HG03378 (cell line): ENCODE data around the gene ACADVL.
"Not testable (repeated sequence)": the region's sequence is repeated elsewhere in the genome, so short reads cannot be mapped to it uniquely, and the experiment has no call there.

Experiments
- ATAC-seq: cut with Tn5 transposase; IDR thresholded peaks from one replicate; pipeline ENCODE4 v1.9.1; 2021; ENCODE audit warnings: mild to moderate bottlenecking, moderate library complexity; ENCODE audit not compliant: unreplicated experiment

The ACADVL gene

DNA sequence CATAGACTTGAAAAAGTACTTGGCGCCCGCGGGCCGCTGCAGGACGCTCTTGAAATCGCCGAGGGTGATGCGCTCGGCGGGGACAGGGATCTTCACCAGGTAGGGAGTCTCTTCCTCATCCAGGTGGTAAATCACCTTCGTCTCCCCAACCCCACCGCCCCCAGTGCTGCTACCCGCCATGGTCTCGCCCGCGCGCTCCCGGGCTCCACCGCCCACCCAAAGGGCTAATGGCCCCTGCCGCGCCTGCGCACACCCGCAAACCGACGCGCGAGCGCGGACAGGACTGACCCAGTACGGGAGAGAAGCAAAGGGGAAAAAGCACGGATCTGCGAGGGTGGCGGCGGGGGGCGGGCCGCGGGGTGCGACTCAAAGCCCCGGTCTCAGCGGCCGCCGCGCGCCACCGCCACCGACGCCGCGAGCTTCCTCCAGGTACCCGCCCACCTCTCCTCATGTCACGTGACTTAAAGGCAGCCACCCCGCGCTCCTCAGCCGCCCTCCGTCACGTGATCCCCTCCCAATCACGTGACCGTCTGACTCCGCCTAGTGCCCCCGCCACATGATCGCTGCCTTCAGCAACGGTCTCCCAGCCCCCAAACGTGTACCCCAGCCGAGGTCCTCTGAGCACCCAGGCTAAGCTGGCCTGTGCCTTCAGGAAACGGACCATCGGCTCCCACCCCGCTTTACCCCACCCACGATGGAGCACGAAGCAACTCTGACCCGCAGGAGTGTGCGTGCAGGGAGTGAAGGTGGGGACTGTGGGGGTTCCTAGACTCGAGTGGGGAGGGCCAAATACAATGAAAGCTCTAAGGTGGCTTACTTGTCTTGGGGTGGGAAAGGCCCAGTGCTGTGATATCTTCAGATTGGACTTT, 14.6 kb downstream of the ACADVL start, which contains the start of gene DVL2:
DVL2 (minus strand) TSS at position 435 of the 869 bp plus-strand sequence; CDS start at position 180, 255 bp downstream.
- ATAC-seq, result peak; percentile 54

GRCh38 chr17:7235693-7236665, 16.2 kb downstream of the ACADVL start:
- no peak for ATAC-seq

DNA sequence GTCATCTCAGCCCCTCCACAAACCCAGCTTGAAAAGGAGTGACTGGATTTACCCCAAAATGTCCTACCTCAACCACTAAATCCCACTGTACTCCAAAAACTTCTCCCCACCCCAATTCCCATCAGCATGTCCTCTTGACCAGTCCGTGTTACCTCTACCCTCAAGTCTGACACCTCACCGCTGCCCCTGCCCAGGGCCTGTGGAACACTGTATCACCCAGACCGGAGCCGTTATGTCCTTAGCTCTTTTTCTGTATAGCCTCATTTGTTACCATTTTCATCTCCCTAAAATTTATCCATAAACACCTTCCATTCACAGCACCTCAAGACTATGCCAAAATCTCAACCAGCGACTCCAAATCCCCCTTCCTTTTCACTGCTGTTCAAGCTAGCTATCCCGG, 17.1 kb downstream of the ACADVL start:
- ATAC-seq, result no peak

DNA sequence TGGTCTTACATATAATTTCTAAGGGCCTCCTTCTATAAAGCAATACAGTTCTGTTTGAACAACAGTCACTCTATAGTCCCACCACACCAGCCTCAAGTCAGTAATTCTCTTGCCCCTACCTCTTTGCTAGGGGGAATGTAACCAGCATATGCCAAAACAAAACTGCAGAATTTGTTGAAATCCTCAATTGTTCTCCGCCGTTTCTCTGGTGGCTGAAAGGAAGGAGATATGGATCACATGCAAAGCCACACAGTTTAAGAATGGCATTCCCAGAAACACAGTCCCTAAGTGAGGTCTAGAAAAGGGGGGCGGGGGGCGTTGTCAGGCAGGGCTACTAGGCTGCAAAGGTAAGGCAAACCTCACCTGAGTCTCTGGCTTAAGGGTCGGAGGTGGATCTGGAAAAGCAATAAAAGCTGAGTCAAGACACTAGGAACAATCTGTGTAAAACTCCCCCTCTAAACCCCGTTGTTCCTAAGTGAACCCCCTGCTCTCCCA, 17.6 kb downstream of the ACADVL start:
- no peak for ATAC-seq

DNA sequence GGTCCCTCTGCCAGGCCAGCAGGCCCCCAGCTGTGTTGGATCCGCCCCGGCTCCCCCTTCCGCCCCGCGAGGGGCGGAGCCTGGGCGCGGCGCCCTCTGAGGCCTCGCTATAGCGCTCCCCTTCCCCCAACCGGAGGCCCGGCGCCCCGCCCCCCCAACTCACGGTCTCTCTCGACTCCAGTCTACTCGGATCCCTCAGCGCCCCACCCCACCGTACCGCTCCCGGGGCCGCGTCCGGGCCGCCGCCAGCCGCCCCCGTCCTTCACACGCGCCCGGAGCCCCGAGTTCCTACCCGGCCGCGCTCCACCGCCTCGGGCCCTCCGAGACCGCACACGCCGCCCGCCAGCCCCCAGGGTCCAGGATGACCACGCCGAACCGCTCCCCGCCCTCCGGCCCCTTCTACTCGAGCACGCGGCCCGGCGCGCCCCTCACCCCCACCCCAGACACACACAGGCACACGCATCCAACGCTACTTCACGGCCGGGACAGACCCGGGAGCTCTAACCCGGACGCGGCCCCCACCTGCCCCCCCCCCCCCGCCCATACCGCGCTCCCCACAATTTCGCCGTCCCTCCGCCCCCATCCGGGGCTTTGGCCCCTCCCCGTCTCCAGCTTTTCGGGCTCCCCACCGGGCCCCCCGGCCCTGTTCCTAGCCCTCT, 18.2 kb downstream of the ACADVL start:
- ATAC-seq, result no peak

- ATAC-seq, result no peak
Observed at GRCh38 chr17:7238420-7239090, 18.8 kb downstream of the ACADVL start.

DNA sequence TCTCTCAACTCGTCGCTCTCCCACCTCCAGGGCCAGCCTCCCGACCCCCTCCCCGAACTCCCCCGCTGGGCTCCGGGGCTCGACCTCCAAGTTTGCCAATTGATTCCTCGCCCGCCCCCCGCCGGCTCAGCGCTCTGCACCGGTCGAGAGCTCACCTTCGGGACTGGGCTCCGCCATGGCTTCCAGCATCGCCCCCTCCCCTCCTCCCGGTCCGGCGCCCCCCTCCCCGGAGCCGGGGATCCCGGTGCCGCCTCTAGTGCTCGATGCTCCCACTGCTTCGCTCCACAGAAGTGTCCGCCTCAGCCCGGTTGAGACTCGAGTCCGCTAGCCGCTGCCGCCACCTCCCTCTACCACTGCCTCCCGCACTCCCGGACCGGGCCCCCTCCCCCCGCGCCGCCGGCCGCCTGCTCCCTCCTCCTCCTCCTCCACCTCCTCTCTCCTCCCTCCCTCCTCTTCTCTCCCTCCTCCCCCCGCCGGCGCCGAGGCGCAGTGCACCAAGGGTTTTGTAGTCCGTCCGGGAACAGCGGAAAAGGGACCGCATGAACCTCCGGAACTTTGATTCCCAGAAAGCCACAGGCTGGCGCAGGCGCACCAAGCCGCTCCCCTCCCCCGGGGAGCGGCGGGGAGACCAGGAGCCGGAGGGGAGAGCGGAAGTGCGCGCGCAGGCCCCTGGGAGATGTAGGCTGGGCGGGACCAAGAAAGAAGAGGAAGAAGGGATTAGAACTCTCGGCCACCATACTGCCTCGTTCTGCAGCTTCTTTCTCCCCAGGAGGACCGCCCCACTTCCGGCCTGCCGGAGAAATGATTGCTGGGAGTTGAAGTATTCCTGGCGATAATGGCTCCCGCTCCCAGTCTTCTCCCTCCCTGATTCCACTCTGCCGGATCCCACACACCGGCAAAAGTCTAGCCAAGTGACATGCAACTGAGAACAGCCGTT, 19.6 kb downstream of the ACADVL start, which contains the start of gene PHF23:
PHF23 (minus strand) TSS at position 367 of the 937 bp plus-strand sequence; CDS start at position 189, 178 bp downstream.
- ATAC-seq, result peak; percentile 42

DNA sequence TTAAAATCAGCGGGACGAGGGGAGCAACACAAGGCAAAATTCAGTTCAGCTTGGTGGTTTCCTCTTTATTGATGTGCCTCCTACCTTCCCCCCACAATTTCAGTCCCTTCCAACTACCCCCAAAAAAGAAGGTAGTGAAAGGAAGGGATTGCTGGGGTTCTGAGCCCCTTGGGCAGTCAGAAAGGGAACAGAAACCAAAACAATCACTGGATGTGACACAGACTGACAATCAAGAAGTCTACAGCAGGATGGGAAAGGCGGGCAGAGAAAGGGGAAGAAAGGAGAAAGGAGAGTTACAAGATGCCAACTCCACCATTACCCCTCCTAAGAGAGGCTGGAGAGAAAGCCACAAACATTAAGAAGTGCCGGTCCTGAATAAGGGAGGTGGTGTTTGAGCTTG, 20.6 kb downstream of the ACADVL start:
- no peak for ATAC-seq

GRCh38 chr17:7241090-7241733, 21.5 kb downstream of the ACADVL start:
- ATAC-seq, result no peak

GRCh38 chr17:7241783-7242716, 22.3 kb downstream of the ACADVL start, which contains the start of gene GABARAP:
TSS of gene GABARAP (minus strand) at chr17:7242449. CDS start at chr17:7242330, 119 bp downstream.
- ATAC-seq, result peak; percentile 29

DNA sequence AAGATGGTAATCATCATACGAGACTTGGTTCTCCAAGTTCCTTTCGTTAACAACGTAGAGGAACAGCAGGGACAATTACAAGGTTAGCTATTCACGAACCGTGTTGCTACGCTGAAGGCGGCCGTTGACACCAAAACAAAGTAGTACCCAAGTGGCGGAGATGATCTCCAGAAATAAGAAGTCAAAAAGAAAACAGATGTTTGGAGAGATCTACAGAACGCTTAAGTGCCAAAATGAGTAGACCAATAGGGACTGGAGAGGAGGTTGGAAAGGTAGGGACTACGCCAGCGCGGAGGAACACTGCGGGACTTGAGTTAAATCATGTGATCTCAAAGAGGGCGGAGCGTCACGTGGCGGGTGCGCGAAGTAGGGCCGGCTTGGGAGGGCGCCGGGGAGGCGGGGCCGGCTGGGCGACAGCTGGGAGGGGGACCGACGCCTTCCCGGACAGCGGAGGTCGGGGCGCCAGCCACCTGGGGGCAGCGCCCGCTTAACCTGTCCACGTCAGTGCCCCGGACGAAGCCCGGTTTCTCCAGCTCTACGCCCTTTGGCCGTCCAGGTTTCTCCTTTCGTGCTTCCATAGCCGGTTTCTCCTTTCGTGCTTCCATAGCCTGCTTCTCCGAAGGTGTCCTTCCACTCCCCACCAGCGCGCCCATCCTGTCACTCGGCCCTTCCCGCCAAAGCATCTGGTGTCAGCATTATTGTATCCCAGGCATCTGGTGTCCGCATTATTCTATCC, 23.1 kb downstream of the ACADVL start:
- peak; percentile 39 for ATAC-seq

DNA sequence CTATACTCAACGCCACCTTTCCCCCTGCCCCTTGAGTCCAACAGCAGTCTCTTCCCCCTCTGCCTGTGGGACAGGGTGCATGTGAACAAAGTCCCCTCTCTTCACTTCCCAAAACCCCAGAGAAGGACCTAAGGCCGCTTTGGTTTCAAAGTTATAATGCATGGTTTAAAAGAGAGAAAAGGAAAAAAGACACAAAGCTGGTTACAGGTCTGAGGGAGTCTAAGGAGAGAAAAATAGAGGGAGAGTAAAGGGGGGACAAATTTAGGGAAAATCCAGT, 23.7 kb downstream of the ACADVL start:
- ATAC-seq, result no peak

DNA sequence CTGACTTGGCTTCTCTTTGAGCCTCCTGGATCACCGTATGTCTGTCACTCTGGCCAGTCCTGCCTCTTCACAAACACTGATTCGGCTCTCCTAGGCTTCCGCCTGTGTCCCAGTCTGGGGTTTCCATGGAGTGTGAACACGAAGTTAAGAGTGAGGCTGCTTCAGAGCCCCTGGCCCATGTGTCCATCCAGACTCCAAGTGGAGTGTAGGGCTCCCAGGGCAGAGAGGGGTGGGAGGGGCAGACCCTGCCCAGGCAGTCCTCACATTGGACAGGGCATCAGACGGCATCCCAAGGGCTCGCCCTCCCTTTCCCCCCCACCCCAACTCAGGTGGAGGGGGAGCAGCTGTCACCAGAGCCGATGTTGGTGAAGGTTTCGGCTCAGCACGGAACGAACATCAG, 24.1 kb downstream of the ACADVL start:
- ATAC-seq, result not testable (repeated sequence)

- ATAC-seq, result no peak
Observed at GRCh38 chr17:7246779-7247178, 27.0 kb downstream of the ACADVL start.

GRCh38 chr17:7248796-7249195, 29.1 kb downstream of the ACADVL start:
- no peak for ATAC-seq

- ATAC-seq, result no peak
Observed at GRCh38 chr17:7249214-7249613, 29.5 kb downstream of the ACADVL start.

DNA sequence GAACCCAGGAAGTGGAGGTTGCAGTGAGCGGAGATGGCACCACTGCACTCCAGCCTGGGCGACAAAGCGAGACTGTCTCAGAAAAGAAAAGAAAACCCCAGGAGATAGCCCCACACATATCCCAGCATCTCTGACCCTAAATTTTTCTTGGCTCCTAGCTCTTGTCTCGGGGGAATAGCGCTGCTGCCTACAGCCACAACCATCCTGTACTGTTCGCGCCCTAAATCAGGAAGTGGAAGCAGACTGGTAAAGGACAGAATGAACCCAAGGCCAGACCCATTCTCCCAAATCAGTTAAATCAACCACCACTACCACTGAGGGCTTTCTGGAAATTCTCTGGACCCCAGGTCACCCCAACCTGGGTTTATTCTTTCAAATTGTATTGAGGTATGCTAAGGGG, 30.1 kb downstream of the ACADVL start:
- no peak for ATAC-seq
